ENCODE data around the gene CRACR2A.

CRACR2A gene

DNA sequence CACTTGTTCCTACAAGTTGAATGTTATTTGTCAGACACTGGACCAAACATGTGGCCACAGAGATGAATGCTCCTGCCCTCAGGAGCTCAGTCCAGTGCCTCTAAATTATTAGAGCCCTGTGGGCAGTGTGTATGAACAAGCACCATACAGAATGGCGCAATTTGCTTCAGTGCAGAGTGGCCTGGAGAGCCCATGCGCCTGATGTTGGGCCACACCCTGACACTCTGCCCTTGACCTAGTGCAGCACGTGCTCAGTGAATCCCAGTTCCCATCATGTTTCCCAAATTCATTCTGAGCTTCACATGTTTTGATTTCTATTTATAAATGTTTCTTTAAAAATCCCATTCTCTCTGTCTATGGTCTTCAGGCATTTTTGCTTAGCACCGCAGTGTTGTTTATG, 145.1 kb downstream of the CRACR2A start:
- TF ChIP-seq SIN3A (IDR thresholded peaks at IDR 0.05; ENCODE audit: borderline replicate concordance, insufficient read depth, low read length) (no peak), FOXP2 (optimal IDR thresholded peaks at IDR 0.05; ENCODE audit: borderline replicate concordance, extremely low read depth, extremely low read length, insufficient read depth) (no peak), POLR2AphosphoS5 (IDR thresholded peaks at IDR 0.05; ENCODE audit: low read depth, low read length) (no peak), TAF1 (IDR thresholded peaks at IDR 0.05; ENCODE audit: borderline replicate concordance, insufficient read depth, low read length) (no peak)
- TF ChIP-seq, protein P1, sequence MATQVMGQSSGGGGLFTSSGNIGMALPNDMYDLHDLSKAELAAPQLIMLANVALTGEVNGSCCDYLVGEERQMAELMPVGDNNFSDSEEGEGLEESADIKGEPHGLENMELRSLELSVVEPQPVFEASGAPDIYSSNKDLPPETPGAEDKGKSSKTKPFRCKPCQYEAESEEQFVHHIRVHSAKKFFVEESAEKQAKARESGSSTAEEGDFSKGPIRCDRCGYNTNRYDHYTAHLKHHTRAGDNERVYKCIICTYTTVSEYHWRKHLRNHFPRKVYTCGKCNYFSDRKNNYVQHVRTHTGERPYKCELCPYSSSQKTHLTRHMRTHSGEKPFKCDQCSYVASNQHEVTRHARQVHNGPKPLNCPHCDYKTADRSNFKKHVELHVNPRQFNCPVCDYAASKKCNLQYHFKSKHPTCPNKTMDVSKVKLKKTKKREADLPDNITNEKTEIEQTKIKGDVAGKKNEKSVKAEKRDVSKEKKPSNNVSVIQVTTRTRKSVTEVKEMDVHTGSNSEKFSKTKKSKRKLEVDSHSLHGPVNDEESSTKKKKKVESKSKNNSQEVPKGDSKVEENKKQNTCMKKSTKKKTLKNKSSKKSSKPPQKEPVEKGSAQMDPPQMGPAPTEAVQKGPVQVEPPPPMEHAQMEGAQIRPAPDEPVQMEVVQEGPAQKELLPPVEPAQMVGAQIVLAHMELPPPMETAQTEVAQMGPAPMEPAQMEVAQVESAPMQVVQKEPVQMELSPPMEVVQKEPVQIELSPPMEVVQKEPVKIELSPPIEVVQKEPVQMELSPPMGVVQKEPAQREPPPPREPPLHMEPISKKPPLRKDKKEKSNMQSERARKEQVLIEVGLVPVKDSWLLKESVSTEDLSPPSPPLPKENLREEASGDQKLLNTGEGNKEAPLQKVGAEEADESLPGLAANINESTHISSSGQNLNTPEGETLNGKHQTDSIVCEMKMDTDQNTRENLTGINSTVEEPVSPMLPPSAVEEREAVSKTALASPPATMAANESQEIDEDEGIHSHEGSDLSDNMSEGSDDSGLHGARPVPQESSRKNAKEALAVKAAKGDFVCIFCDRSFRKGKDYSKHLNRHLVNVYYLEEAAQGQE (IDR thresholded peaks at IDR 0.05; ENCODE audit: insufficient read depth in 1 of 2, low read depth in 2 of 2, low read length in 2 of 2) = no peak

DNA sequence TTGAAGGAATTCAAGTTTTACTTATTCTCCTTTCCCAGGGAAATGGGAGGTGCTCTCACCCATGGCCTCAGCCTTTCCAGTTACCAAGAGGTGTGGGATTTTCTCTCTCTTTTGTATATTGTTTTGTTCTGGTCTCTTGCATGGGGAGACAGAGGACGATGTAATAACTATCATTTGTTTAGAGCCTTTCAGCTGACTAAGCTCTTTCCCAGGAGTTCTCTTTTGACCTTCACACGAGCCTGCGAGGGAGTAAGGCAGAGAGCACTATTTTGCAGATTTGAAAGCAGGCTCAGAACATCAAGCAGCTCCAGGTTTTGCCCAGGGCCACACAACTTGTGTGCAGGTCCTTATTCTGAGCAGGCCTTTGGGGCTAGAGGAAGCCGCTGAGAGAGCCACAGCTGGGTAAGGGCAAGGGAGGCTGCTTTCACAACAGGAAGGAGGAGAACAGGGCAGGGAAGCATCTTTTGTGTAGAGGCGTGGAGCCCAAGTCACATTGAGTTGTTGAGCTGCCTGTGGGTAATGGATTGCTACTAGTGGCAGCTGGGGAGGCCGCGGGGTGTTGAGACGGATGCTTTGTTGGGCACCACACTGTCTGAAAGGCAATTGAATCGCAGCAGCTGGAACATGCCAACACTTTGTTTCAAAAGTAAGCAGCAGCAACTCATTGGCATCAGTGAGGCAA, 145.7 kb downstream of the CRACR2A start:
- no peak for TF ChIP-seq FOXP2 (optimal IDR thresholded peaks at IDR 0.05; ENCODE audit: borderline replicate concordance, extremely low read depth, extremely low read length, insufficient read depth)
- TF ChIP-seq, protein P1 (IDR thresholded peaks at IDR 0.05; ENCODE audit: insufficient read depth in 1 of 2, low read depth in 2 of 2, low read length in 2 of 2) = no peak
- TF ChIP-seq TAF1 (IDR thresholded peaks at IDR 0.05; ENCODE audit: borderline replicate concordance, insufficient read depth, low read length) = no peak
- no peak for TF ChIP-seq POLR2AphosphoS5 (IDR thresholded peaks at IDR 0.05; ENCODE audit: low read depth, low read length)

DNA sequence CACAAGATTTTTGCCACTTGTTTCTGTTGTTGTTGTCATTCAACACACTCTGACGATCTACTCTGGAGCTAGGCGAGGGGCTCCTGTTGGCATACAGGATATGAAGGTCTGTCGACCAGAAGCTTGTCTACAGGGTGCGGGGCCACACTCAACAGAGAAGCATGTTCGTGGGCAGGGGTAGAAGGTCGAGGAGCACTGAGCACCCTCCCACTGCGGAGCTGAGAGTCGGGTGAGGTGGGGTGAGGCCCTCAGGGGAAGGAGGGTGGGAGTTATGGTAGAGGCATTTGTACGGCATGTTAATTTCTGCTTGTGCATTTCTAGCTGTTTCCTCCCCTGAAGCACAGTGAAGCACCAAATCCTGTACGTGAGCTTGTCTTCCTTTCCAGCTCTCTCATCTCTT, 146.8 kb downstream of the CRACR2A start:
- no peak for TF ChIP-seq SIN3A (IDR thresholded peaks at IDR 0.05; ENCODE audit: borderline replicate concordance, insufficient read depth, low read length)
- TF ChIP-seq, protein P1 (IDR thresholded peaks at IDR 0.05; ENCODE audit: insufficient read depth in 1 of 2, low read depth in 2 of 2, low read length in 2 of 2) = no peak
- no peak for TF ChIP-seq FOXP2 (optimal IDR thresholded peaks at IDR 0.05; ENCODE audit: borderline replicate concordance, extremely low read depth, extremely low read length, insufficient read depth)
- TF ChIP-seq POLR2AphosphoS5 (IDR thresholded peaks at IDR 0.05; ENCODE audit: low read depth, low read length) = no peak
- TF ChIP-seq TAF1 (IDR thresholded peaks at IDR 0.05; ENCODE audit: borderline replicate concordance, insufficient read depth, low read length) = no peak

DNA sequence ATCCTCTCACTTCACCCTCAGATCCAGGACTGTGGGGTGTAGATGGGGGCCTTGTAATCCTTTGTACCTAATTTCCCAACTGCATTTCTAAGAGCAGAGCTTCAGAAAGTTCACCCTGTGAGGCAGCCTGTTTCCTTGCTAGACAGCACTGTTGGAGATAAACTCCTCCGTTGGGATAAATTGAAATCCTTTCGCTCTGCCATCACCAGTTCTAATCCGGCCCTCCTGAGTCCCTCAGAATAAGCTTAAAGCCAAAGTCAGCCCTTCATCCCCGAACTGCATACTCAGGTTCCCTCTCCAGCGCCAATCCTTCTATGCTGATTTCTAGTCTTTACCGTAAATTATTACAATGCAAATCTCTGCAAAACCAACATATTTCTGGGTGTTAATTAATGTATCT, 147.2 kb downstream of the CRACR2A start:
- TF ChIP-seq SIN3A (IDR thresholded peaks at IDR 0.05; ENCODE audit: borderline replicate concordance, insufficient read depth, low read length) (no peak), TAF1 (IDR thresholded peaks at IDR 0.05; ENCODE audit: borderline replicate concordance, insufficient read depth, low read length) (no peak), POLR2AphosphoS5 (IDR thresholded peaks at IDR 0.05; ENCODE audit: low read depth, low read length) (no peak), FOXP2 (optimal IDR thresholded peaks at IDR 0.05; ENCODE audit: borderline replicate concordance, extremely low read depth, extremely low read length, insufficient read depth) (no peak)
- TF ChIP-seq, protein P1 (IDR thresholded peaks at IDR 0.05; ENCODE audit: insufficient read depth in 1 of 2, low read depth in 2 of 2, low read length in 2 of 2) = no peak
